HepG2 (cell line): Measurements from ENCODE around the gene PRXL2B. TPM values are rescaled to one million over a fixed set of nuclear protein-coding genes. Genes with fewer than 3 reads are reported as not detected.

ENCODE experiments used
- ATAC-seq: fragments of 200-7000 bp; cut with Tn5 transposase; 3 replicates; pipeline ENCODE4 v1.9.1; 2020; ENCODE audit warnings: mild to moderate bottlenecking, moderate library complexity
- BruUV-seq: library from RNA; stranded (reverse); fragments of 400-500 nt; replicated peaks from 2 replicates; lab custom pipeline; 2021; lab: Mats Ljungman, UMichigan
- CTCF ChIA-PET: fragments of 300-600 bp; formaldehyde crosslinking; extraction: SDS; loops from one replicate; lab custom pipeline; 2021; ENCODE audit warnings: low total read pairs, inconsistent platforms, low intra/inter-chr PET ratio; lab: Yijun Ruan, JAX
- POLR2A ChIA-PET: fragments of 350-600 bp; sonication (Branson Sonifier 250); formaldehyde crosslinking; loops from one replicate; lab custom pipeline; 2020; ENCODE audit warnings: antibody characterized with exemption, inconsistent platforms; lab: Yijun Ruan, JAX
- DNase-seq: peaks from one replicate; pipeline ENCODE4 v3.0.0-alpha.2; 2015; ENCODE audit warnings: low spot score
- FAIRE-seq: peaks from 3 replicates; lab custom pipeline; 2011; peaks lifted over from hg19 to GRCh38; lab: Jason Lieb, UNC
- H2AFZ ChIP-seq: one replicate; pipeline ENCODE4 v1.6.1; 2011; ENCODE audit warnings: low read length, inconsistent platforms
- H3K27ac ChIP-seq: fragments of 300-600 bp; 3 replicates; pipeline ENCODE4 v1.8.0; 2011; ENCODE audit warnings: mixed run types, mild to moderate bottlenecking, mixed read lengths, low read length, inconsistent platforms; ENCODE audit not compliant: insufficient read depth; ENCODE audit errors: extremely low read length
- H3K27me3 ChIP-seq, 2 experiments: fragments of 200-600 bp in 1 of 2; 2 replicates in 1 of 2; 3 replicates in 1 of 2; pipeline versions ENCODE4 v1.6.0 to v1.8.0; 2011; ENCODE audit warnings: low read length in 2 of 2, mild to moderate bottlenecking in 2 of 2, moderate library complexity in 2 of 2, inconsistent platforms in 1 of 2; ENCODE audit not compliant: insufficient read depth in 2 of 2, control insufficient read depth in 1 of 2
- H3K36me3 ChIP-seq, 2 experiments: fragments of 200-600 bp in 1 of 2; replicated peaks in 1 of 2; 2 replicates in 1 of 2; 3 replicates in 1 of 2; pipeline versions ENCODE4 v1.5.1 to v1.8.0; 2011; ENCODE audit warnings: low read length in 2 of 2, inconsistent platforms in 1 of 2; ENCODE audit not compliant: insufficient read depth in 2 of 2, control insufficient read depth in 1 of 2
- H3K4me1 ChIP-seq: 2 replicates; pipeline ENCODE4 v1.5.1; 2012; ENCODE audit warnings: low read length, inconsistent platforms; ENCODE audit not compliant: insufficient read depth
- H3K4me2 ChIP-seq: 2 replicates; pipeline ENCODE4 v1.6.0; 2011; ENCODE audit warnings: low read depth, low read length, inconsistent platforms
- H3K4me3 ChIP-seq, 3 experiments: fragments of 200-600 bp in 1 of 3; sonication (generic), shearing (Covaris generic) in 1 of 3; replicated peaks in 1 of 3; 2 replicates each; pipeline ENCODE4 v1.5.1; 2011 to 2016; ENCODE audit warnings: low read length in 3 of 3, inconsistent platforms in 2 of 3, low read depth in 2 of 3, mild to moderate bottlenecking in 2 of 3, control low read depth in 1 of 3, mixed read lengths in 1 of 3; ENCODE audit not compliant: insufficient read depth in 1 of 3
- H3K79me2 ChIP-seq: one replicate; pipeline ENCODE4 v1.6.1; 2011; ENCODE audit warnings: low read length, inconsistent platforms; ENCODE audit not compliant: insufficient read depth
- H3K9ac ChIP-seq: 2 replicates; pipeline ENCODE4 v1.6.0; 2011; ENCODE audit warnings: mild to moderate bottlenecking, low read depth, low read length, inconsistent platforms; ENCODE audit not compliant: insufficient read depth
- H3K9me3 ChIP-seq: 2 replicates; pipeline ENCODE4 v1.5.1; 2012; ENCODE audit warnings: mild to moderate bottlenecking, low read length
- H4K20me1 ChIP-seq: 2 replicates; pipeline ENCODE4 v1.6.0; 2011; ENCODE audit warnings: inconsistent platforms, mild to moderate bottlenecking, low read length, moderate library complexity; ENCODE audit not compliant: insufficient read depth
- AGO2 ChIP-seq: fragments of 200-400 bp; formaldehyde crosslinking; optimal IDR thresholded peaks from 2 replicates; pipeline ENCODE3; 2017; ENCODE audit warnings: mild to moderate bottlenecking, low read depth, low read length, moderate library complexity
- ASH2L ChIP-seq: fragments of 300-600, 200-600 bp; sonication (generic); IDR thresholded peaks from 2 replicates; pipeline ENCODE4 v1.7.0; 2017; ENCODE audit warnings: low read depth, mild to moderate bottlenecking, moderate library complexity, mixed read lengths, low read length; ENCODE audit not compliant: insufficient read length
- CEBPB ChIP-seq: IDR thresholded peaks from 2 replicates; pipeline ENCODE4 v1.6.1; 2011; ENCODE audit warnings: low read depth, low read length, improper control_type of control experiment, borderline replicate concordance
- CHD4 ChIP-seq: fragments of 200-600 bp; sonication (generic); IDR thresholded peaks from 2 replicates; pipeline ENCODE4 v1.7.0; 2017; ENCODE audit warnings: mild to moderate bottlenecking, low read length, borderline replicate concordance
- GTF3A ChIP-seq: sonication (generic); formaldehyde crosslinking; conservative IDR thresholded peaks from 2 replicates; pipeline ENCODE4 v1.4.0; 2020; ENCODE audit warnings: mild to moderate bottlenecking, missing genetic modification reagents
- KLF11 ChIP-seq: IDR thresholded peaks from 2 replicates; pipeline ENCODE4 v1.6.1; 2016; ENCODE audit warnings: missing compliant biosample characterization
- MTF1 ChIP-seq: sonication (generic); formaldehyde crosslinking; IDR thresholded peaks from 2 replicates; pipeline ENCODE4 v1.5.0; 2020; ENCODE audit warnings: missing genetic modification reagents
- NFAT5 ChIP-seq: sonication (generic); formaldehyde crosslinking; IDR thresholded peaks from 2 replicates; pipeline ENCODE4 v1.4.0; 2020; ENCODE audit warnings: missing genetic modification reagents
- RARA ChIP-seq: IDR thresholded peaks from 2 replicates; pipeline ENCODE4 v1.6.1; 2016; ENCODE audit warnings: missing genetic modification reagents, missing compliant biosample characterization
- TAF1 ChIP-seq: sonication (generic); formaldehyde crosslinking; IDR thresholded peaks from 2 replicates; pipeline ENCODE4 v1.4.0; 2020; ENCODE audit warnings: missing genetic modification reagents
- TGIF2 ChIP-seq: IDR thresholded peaks from 2 replicates; pipeline ENCODE4 v1.6.1; 2016; ENCODE audit warnings: control low read depth, missing compliant biosample characterization
- ZNF136 ChIP-seq: sonication (generic); formaldehyde crosslinking; IDR thresholded peaks from 2 replicates; pipeline ENCODE4 v1.8.1; 2022; ENCODE audit warnings: low read depth, mild to moderate bottlenecking, moderate library complexity, missing genetic modification reagents
- ZNF317 ChIP-seq: sonication (generic); formaldehyde crosslinking; IDR thresholded peaks from 2 replicates; pipeline ENCODE4 v1.5.0; 2020; ENCODE audit warnings: mild to moderate bottlenecking, missing genetic modification reagents
- ZNF468 ChIP-seq: sonication (generic); formaldehyde crosslinking; IDR thresholded peaks from 2 replicates; pipeline ENCODE4 v1.8.0; 2022; ENCODE audit warnings: mild to moderate bottlenecking, moderate library complexity, missing genetic modification reagents
- ZNF546 ChIP-seq: sonication (generic); formaldehyde crosslinking; conservative IDR thresholded peaks from 2 replicates; pipeline ENCODE4 v1.8.1; 2023; ENCODE audit warnings: mild to moderate bottlenecking, missing genetic modification reagents
- ZNF891 ChIP-seq: sonication (generic); formaldehyde crosslinking; IDR thresholded peaks from 2 replicates; pipeline ENCODE4 v1.5.0; 2020; ENCODE audit warnings: mild to moderate bottlenecking, missing genetic modification reagents
- ZSCAN30 ChIP-seq: sonication (generic); formaldehyde crosslinking; IDR thresholded peaks from 2 replicates; pipeline ENCODE4 v1.5.0; 2020; ENCODE audit warnings: mild to moderate bottlenecking, missing genetic modification reagents
- WGBS: methylation state at CpG from one replicate; pipeline ENCODE4 v1.1.6; 2017; ENCODE audit warnings: low lambda C conversion rate; 5-methylcytosine and 5-hydroxymethylcytosine counted together
- in situ Hi-C: cut with HindIII; loops from 2 replicates; pipeline ENCODE4 v1.10.0; 2017; ENCODE audit warnings: low pct_unique_long_range_greater_than_20kb; ENCODE audit not compliant: extremely low pct_ligation_motif_present
- intact Hi-C: fragments of 100-400 bp; cut with micrococcal nuclease; formaldehyde crosslinking; loops from one replicate; pipeline ENCODE4 v1.10.0; 2022; ENCODE audit not compliant: unreplicated experiment
- polyA plus RNA-seq, 8 experiments: library from polyadenylated mRNA; depleted of rRNA in 3 of 8; stranded (reverse) in 7 of 8; unstranded in 1 of 8; fragments of >200 nt; fragmentation: Illumina TruSeq in 4 of 8; extraction: Trizol in 4 of 8; gene quantifications; 2 replicates each; pipeline versions ENCODE4 v1.2.1 to v1.2.3, GENCODE V29; 2011 to 2016; ENCODE audit warnings: low read depth in 4 of 8, missing spikeins in 1 of 8, mixed read lengths in 1 of 8; ENCODE audit not compliant: insufficient read depth in 1 of 8
- total RNA-seq, 5 experiments: library from RNA; depleted of rRNA; stranded (reverse); fragments of >200 nt; fragmentation: Illumina TruSeq; extraction: Trizol; gene quantifications; 2 replicates each; pipeline ENCODE4 v1.2.3, GENCODE V29; 2016; ENCODE audit warnings: low read depth in 1 of 5

Gene PRXL2B
- total and polyA plus RNA-seq, 2 of the 13 experiments (the other 11 are each of a cell fraction or from before 2014, with no cell fraction given), result 16.8 to 22.1 TPM

- TF ChIP-seq RARA, result no peak
Observed at GRCh38 chr1:2587860-2588571, 1.4 kb downstream of the PRXL2B start (continued).

- in situ Hi-C loops, result no loop called here
- POLR2A ChIA-PET, result no interaction called here
- FAIRE-seq, result no peak
Observed at GRCh38 chr1:2588661-2589430, 2.3 kb downstream of the PRXL2B start.

More at GRCh38 chr1:2588661-2589430, 2.3 kb downstream of the PRXL2B start:
- ATAC-seq, result no peak
- Histone ChIP-seq H2AFZ (no peak overlapping the region), H3K79me2 (no peaks in the 10 kb centered on the region), H4K20me1 (no peaks in the 10 kb centered on the region), H3K4me3 (no peak overlapping the region), H3K27me3 (peaks cover 2 to 12% of the 10 kb centered on the region in 2 experiments; a peak in 4 of 5 replicates), H3K36me3 (no peaks in the 10 kb centered on the region), H3K9me3 (no peaks in the 10 kb centered on the region), H3K4me2 (no peak overlapping the region), H3K9ac (no peak overlapping the region), H3K4me1 (peaks cover 32% of the 10 kb centered on the region), H3K27ac (no peak overlapping the region)
- no TSS peak for BruUV-seq
- intact Hi-C loops, result loop anchor here (10.0 kb wide), 1 partner anchor 46 kb away; the partner anchor contains the start of gene MMEL1
- TF ChIP-seq TGIF2 (CRISPR knock-in tag) (no peak), ZNF546 (CRISPR knock-in tag) (no peak), AGO2 (no peak), ZNF891 (CRISPR knock-in tag) (no peak), CEBPB (no peak), MTF1 (CRISPR knock-in tag) (no peak), CHD4 (no peak), GTF3A (no peak), ZSCAN30 (CRISPR knock-in tag) (no peak), ZNF468 (no peak), KLF11 (no peak), NFAT5 (CRISPR knock-in tag) (no peak), TAF1 (CRISPR knock-in tag) (no peak), ZNF136 (CRISPR knock-in tag) (no peak), ASH2L (no peak), ZNF317 (CRISPR knock-in tag) (no peak)
- WGBS, result no CpG with 5 or more reads among the region's 23 CpGs
- CTCF ChIA-PET, result no interaction called here
- no peak for DNase-seq
